Activated CD8-positive, alpha-beta memory T cell treated with anti-CD3 and anti-CD28 coated beads for 1 hour (primary cell): Measurements from ENCODE around the gene DNAJC2.
A peak's percentile ranks its signal among the peaks of the same experiment; 100 is the strongest.
"Not testable (repeated sequence)": the region's sequence is repeated elsewhere in the genome, so short reads cannot be mapped to it uniquely, and the experiment has no call there.

Experiments used
- DNase-seq, 2 donors: peaks; one replicate each; pipeline ENCODE4 v3.0.0-alpha.2; 2020; ENCODE audit warnings: low read depth in 1 of 2; ENCODE audit errors: extremely low read depth in 1 of 2

DNAJC2 gene

DNA sequence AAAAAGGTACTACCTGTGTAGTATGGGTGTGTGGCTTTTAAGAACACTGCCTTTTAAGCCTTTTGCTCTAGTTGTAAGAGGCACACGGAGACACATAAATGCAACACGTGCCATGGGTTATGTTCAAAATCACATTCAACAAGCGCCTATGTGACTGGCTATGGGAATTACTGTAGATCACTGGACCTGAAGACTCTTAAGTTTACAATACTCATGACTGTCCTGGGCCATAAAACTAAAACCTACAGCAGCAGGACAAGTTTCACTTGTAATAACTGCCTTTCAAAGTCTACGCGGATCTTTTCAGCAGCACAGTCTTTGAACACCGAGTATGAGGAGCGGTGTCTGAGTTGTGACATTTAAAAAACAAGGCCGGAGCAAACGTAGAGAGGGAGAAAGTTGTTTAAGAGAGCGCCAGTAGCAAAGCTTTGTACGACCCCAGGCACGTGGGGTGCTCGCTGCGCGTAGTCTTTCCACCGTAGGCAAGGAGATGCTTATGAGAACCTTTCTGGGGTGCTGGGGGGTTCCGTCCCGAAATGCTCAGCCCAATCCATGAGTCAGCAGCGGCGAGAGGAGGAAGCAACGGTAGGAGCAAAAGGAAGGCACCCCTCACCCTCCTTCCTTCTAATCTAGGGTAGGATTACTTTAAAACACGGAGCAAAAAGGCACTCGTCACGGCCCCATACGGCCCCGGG, 662 bp downstream of the DNAJC2 start:
- DNase-seq: peak in 1 of 2 donors; percentile 11

DNA sequence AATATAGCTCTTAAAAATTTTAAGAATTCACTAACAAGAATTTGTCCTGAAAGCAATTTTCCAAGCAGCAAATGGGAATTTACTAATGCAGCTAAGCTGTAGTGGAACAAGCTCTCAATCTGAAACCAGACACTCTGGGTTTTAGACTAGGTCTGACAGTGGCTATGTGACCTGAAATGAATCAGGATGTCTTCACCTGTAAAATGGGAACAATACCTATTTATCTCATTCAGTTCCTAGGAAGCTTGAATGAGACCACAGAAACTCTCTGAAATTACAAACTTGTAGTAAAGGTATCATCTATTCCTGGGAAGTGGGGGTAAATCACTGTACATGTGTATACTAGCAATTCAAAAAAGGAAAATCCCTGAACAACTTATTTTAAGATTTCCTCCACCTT, 1.2 kb downstream of the DNAJC2 start:
- DNase-seq: no peak

DNA sequence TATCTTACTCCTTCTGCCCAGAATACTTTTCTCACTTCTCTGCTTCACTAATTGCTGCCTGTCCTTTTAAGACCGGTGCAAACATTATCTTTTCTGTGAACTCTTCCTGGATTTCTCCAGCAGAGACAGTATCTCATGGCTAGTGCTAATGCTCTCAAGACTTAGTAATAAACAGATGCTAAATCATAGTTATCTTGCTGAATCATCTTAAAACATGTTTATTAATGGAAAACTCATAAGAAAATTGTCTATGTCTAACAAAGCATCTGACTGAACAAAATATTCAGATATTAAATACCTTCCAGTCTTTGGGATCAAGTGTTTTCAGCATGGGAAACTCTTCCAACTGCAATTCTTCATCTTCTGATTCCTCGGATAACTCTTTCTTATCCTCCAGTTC, 3.1 kb downstream of the DNAJC2 start:
- no peak for DNase-seq

DNA sequence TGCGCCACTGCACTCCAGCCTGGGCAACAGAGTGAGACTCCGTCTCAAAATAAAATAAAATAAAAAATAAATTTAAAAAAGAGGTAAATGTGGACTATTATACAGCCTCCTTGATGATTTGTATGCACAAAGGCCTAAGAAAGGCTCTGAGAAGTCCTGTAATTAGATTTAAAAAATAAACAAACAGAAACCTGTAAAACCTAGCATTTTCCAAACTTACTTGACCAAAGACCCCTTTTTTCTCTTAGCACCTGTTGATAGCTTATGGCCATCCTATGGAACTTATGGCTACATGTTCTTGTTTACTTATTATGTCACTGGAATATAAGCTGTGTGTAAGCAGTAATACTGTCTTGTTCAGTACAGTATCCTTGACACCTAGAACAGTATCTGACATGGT, 5.7 kb downstream of the DNAJC2 start:
- no peak for DNase-seq

DNA sequence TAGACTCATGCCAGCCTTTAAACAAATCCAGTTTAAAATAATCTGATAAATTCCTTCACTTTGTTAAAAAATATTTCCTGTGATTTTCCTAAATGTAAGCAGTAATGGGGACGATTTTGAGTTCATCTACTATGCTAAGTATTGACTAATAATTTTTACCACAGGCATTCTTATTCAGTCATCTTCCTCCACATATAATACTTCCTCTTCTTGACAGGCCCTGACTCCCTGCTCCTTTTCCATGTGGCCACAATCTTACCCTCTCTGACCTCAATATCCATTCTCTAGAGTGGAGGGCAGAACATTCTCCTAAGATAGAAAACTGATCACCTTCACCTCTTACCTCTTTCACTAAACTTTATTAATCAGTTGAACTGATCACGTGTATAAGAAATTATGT, 7.8 kb downstream of the DNAJC2 start:
- no peak for DNase-seq

DNA sequence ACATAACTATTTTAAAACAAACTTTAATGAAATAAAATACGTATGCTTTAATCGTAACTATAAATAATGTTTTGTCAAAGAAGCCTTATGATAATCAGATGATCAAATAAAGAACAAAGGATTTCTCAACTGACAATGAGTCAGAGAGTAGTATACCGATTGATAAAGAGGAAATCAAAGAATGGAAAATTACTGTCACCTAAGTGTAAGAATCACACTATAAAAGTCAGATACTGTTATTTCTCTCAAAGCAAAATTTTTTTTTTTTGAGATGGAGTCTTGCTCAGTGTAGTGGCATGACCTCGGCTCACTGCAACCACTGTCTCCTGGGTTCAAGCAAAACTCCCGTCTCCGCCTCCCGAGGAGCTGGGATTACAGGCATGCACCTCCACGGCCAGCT, 18.8 kb downstream of the DNAJC2 start:
- DNase-seq: no peak

DNA sequence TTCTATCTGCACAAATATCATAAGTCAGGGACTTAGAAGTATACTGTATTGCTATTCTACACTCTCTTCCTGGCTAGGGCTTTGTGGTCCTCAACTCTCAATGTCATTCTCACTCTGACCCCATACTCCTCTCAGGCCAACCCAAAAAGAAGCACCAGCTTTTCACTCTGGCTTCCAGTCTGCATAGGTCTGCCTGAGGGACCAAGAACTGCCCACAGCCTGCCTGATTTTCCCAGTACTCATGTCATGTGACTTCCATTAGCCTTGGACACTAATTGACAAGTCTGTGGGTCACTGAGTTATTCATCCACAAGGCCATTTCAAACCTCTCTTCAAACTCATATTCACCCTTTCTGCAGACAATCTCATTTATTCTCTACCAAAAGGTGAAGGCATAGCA, 27.6 kb downstream of the DNAJC2 start:
- no peak for DNase-seq

DNA sequence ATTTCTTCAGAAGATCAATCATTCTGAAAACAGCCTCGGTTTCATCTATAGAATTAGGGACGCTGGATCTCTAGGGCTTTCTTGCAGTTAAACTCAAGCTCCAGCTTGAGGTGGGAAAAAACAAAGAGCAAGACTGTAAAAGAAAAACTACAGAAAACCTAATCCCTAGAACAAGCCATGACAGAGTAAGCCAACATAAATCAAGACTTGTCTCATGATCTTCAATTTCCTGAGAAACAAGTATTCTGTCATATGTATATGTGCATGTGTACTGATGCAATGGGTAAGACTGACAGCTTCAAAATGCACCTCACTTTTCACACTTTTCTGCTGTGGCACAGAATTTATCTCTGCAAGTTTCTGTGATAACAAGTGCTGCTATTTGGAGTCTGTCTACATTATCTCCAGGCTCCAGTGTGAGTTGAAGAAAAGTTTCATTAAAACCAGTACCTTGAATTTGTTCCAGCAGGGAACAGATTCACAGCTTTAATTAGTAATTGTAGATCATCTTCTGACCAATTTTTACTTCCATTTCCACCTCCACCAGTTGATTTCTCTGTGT, 28.1 kb downstream of the DNAJC2 start:
- DNase-seq: no peak

DNA sequence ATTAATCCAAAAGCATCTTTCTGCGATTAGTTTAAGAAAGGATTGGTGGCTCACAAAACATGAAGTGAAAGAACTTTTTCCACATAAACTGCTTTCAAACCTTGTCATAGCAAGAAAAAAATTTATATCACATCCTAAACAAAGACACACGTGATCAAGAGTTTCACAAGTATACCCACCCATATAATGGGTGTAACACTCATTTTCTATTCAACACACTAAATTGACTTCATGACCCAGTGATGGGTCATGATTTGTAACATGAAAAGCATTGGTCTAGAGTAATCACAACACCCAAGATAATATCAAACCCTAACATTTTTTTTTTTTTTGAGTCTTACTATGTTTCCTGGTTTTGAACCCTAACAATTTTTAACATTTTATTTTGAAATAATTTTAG, 29.7 kb downstream of the DNAJC2 start:
- DNase-seq: no peak

DNA sequence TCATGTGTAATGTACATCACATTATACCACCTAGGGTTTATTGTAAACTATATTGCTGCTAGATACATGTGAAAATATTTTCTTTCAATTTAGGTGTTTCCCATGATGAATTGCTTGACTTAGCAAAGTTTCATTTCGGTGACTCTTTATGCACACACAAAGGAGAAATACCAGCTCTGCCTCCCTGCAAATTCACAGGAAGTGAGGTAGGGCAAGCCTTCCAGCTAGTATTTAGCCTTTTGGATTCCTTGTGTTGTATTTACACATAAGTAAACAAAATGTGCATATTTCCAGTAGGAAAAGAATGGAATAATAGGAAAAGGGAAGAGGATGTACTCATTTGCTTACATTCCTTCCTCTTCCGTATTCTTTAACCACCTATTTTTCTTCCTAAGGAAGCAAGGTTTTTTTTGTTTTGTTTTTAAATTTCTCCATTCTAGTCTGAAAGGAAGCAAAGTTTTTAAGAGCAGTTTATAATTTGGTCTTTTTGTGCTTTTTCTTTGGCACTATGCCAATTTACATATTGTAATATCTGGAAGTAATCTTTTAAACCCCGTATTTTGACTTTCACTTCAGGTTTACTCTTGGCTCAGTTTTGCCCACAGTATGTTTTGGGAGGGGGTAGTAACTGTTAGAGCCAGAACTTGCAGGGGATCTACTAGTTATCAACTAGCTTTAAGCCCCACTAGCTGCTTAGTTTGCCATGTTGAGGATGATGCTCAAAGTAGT, 36.9 kb downstream of the DNAJC2 start:
- no peak for DNase-seq

DNA sequence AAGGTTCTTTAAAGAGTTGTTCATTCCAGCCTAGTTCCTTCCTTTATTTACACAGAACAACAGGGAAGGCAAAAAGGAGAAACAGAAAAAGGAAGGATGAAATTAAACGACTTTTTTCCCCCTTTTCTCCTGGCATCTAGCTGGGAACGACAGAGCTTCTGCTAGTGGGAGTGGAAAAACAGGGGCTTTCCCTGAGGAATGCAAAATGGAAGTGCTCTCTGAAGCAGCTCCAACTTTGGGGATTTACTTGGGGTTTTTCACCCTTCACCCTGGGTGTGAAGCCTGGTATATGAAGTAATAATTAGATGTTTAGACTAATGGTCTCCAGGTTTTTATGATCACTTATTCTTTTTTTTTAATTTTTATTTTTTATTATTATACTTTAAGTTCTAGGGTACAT, 43.1 kb downstream of the DNAJC2 start:
- no peak for DNase-seq

DNA sequence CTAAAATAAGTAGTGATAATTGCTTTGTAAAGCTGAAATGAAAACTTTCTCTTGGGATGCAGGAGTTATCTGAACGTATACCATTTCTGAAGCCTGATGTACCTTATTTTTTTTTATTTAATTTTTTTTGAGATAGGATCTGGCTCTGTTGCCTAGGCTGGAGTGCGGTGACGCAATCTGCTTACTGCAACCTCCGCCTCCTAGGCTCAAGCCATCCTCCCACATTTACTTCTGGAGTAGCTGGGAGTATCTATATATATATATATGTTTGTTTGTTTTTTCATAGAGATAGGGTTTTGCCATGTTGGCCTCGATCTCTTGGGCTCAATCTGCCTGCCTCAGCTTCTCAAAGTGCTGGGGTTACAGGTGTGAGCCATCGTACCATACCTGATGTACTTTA, 44.9 kb downstream of the DNAJC2 start:
- DNase-seq: no peak

DNA sequence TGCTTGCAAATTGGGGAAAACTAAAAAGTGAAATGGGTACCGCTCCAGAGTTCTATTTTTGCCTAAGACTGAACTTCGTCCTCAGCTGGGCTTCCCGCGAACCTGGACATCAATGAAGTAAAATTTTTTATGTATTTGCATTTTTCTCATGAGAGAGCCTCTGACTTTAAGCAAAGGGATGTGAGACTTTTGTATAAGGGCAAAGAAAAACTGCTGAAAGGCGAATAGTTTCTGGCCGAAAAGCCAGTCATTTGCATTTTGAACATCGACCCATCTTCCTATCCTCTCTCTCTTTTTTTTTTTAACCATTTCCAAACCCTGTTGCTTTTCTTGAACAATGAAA, 46.8 kb downstream of the DNAJC2 start:
- DNase-seq: no peak

DNA sequence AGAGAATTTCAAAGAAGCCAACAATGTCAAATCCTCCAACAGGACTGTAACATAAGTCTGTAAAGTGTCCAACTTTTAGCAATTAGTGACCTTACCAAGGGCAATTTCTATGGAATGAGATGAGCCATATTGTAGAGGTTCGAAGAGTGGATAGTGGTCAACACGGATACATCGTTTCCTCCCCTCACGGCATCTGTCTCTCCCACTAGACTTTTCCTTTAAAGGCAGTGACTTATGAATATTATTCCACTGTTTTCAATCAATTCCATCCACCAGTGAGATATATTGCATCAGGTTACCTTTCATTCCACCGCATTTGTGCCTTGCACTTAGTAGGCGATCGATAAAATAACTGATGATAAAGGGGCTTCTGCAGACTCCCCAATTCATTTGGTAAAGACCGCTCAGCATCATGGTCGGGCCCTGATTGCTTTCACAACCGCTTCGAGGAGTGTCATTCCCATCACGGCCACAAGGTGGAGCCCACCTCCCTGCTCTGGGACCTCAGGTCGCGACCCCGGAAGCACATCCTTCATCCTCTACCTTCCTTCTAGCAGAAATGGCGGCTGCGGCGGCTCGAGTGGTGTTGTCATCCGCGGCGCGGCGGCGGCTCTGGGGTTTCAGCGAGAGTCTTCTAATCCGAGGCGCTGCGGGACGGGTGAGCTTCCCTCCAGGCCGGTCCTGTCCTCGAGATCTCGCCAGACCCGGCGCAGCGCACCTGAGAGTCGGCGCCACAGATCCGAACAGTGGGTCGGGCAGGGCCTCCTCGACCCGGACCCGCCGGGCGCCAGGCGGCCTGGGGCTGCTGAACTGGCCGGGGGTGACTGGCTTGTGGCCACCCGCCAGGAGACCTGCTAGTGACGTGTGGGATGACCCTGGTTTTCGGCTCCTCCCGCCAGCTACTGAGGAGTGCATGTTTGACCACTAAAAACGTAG, 47.4 kb downstream of the DNAJC2 start, which contains the start of gene PMPCB:
PMPCB (plus strand) TSS at position 535 of the 936 bp plus-strand sequence; CDS start at position 560, 25 bp downstream.
- DNase-seq: peak; percentile 93

DNA sequence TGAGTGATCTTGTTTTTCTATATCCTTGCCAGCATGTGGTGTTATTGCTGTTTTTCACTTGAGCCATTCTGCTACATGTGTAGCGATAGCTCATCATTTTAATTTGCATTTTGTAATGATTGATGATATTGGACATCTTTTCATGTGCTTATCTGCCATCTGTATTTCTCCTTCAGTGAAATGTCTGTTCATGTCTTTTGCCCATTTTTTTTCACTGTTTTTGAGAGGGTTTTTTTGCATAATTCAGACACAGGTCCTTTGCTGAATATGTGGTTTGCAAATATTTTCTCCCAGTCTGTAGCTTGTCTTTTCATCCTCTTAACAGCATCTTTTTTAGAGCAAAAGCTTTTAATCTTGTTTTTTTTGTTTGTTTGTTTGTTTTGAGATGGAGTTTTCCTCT, 51.0 kb downstream of the DNAJC2 start:
- DNase-seq: no peak

DNA sequence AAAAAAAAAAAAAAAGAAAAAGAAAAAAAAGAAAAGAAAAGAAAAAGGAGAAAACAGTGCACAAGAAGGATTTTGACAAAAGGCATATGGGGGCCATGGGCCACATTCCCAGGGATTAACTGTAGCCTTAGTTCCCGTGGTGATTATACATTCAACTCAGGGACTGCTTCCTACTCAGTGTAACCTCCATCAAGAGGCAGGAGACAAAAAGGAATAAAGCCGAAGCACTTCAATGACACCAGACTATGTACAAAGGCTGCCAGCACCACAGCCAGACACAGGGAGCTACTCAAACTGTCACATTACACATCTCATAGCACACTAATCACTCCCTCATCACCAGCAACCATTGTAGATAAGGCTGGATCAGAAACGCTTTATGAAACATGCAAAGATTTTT, 52.4 kb downstream of the DNAJC2 start:
- DNase-seq: no peak

DNA sequence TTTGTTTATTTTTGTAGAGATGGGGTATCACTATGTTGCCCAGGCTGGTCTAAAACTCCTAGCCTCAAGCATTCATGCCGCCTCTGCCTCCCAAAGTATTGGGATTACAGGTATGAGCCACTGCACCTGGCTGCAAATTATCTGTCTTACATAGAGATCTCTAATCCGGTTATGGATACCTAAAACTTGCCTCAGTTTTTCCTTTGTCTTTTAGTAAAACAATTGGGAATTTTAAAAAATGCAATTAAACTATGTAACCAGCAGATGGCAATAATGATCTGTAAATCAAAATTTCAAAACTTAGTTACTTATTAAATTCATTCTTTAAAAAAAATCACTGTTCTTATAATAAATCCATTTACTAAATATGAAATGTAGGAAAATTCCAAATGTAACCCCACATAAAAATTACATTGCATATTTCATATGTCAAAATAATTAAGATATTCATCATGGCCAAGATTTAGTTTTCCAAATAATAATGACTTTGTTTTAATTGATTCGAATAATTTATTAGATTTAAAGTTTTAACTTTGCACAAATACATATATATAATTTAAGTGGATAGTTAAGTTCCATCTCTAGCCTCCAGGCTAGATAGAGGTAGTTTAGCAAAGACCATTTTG, 61.7 kb downstream of the DNAJC2 start:
- not testable (repeated sequence) for DNase-seq

DNA sequence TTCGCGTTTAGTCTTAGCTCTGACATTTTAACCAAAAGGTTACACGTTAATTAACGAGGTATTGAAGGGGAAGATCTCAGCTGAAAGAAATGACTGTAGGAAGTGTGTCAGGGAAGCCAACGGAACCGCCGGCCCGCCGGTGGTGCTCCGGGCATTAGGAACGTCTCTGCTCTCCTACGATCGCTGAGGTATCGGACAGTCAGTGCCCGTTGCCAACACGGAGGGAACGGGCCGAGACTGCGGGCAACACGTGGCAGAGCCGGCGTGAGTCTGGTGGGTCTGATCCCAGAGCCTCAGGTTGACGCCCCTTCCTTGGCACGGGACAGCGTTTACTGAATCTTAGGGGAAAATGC, 63.8 kb downstream of the DNAJC2 start:
- DNase-seq: not testable (repeated sequence)

DNA sequence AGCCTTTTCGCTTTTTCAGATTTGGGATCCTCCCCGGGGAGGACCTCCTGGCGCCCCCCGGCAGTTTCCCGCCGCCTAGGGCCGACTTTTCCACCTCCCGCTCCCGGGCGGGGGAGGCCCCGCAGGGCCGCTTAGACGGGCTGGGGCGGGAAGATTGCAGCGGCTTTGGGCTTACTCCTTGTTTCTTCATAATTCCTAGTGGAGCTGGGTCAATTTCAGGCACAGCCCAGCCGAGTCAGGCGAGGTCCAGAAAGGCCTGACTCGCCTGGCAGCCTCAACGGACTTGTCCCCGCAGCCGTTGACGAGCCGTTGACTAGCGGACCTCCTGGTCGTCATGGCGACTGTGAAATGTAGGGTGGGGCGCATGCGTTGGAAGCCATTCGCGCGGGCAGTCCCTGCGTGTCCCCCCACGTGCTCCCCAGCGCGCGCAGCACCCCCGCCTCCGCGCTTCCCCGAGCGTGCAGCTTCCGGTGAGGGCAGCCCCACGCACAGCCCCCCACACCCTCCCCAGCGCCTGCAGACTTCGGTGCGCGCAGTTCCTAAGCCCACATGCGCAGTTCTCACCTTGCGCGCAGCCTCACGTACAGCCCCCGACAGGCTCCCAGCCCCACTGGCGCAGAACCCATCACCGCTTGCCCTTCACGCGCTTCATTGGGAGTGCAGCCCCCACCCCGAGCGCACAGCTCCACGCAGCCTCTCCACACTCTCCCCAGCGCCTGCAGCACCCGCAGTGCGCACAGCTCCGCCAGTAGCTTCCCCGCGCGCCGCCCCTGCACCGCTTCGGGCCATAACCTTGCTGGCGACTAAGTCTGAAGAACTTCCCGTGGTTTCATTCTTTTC, 64.4 kb downstream of the DNAJC2 start:
- peak; percentile 82 to 83 for DNase-seq

DNA sequence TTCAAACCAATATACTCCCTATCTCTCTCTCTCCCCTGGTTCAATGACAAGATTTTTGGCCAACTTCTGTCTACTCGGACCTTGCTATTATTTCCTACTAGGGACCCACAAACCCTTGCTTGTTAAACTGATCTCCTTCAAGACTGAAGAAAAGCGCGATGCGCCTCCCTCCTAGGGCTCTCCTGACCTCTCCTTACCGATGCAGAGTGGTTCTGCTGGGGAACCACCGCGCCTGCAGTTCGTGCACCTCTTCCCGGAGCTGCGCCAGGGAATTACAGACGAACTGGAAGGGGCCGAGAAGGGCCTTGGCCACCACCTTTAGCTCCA, 65.0 kb downstream of the DNAJC2 start:
- DNase-seq: not testable (repeated sequence)
